NCI-H1694 (cell line): ENCODE measurements around the gene YIPF2.
A peak's percentile ranks its signal among the peaks of the same experiment; 100 is the strongest.
"Not testable (repeated sequence)": the region's sequence is repeated elsewhere in the genome, so short reads cannot be mapped to it uniquely, and the experiment has no call there.

Source experiments
- DNase-seq: peaks from one replicate; lab custom pipeline; 2025; lab: John Stamatoyannopoulos, UW

The YIPF2 gene

GRCh38 chr19:10928563-10929401 lies at the start of gene YIPF2, which contains the start of gene TIMM29:
YIPF2 (minus strand) TSS chr19:10928639; CDS start chr19:10928410, 229 bp downstream.
TIMM29 (plus strand) TSS chr19:10928811; CDS start chr19:10928823, 12 bp downstream.
- peak; percentile 88 for DNase-seq

DNA sequence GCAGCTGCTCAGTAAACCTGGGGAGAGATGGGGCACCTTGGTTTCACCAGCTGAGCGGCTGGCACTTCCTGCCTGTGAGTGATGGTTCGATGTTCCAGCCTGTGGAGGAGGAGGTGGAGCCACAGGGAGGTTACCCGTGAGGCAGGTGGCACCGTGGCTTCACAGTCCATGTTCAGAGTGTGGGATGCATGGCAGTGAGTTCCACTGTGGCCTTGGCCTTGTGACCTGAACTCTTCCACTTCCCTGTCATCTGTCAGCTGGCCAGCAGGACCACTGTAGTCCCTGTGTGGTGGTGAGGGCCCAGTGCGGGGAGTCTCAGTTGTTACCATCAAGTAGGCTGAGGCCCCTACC lies 49.3 kb upstream of the YIPF2 start:
- DNase-seq: no peak

GRCh38 chr19:10976131-10976892 lies 47.9 kb upstream of the YIPF2 start:
- DNase-seq: no peak

GRCh38 chr19:10975374-10976130 lies 47.1 kb upstream of the YIPF2 start:
- no peak for DNase-seq

GRCh38 chr19:10971107-10971726 lies 42.8 kb upstream of the YIPF2 start:
- no peak for DNase-seq

- no peak for DNase-seq
Observed at GRCh38 chr19:10968527-10969135, 40.2 kb upstream of the YIPF2 start.

GRCh38 chr19:10966809-10967208 lies 38.4 kb upstream of the YIPF2 start:
- no peak for DNase-seq

DNA sequence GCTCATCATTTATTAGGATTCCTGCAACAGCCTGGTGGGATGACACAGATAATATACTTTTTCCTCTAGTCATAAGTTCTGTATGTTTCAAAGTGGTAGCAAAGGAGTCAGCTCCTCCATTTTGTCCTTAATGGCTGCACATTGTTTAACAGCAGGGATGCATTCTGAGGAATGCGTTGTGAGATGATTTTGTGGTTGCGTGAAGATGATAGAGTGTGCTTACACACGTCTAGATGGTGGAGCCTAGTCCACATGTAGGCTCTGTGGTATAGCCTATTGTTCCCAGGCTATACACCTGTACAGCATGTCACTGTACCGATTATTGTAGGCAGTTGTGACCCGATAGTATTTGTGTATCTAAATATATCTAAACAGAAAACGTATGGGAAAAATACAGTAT lies 37.0 kb upstream of the YIPF2 start:
- no peak for DNase-seq

GRCh38 chr19:10964903-10965302 lies 36.5 kb upstream of the YIPF2 start:
- DNase-seq: no peak

GRCh38 chr19:10963865-10964264 lies 35.4 kb upstream of the YIPF2 start:
- no peak for DNase-seq

GRCh38 chr19:10962863-10963262 lies 34.4 kb upstream of the YIPF2 start:
- DNase-seq: no peak

- no peak for DNase-seq
Observed at GRCh38 chr19:10961073-10961860, 32.8 kb upstream of the YIPF2 start.

- peak; percentile 78 for DNase-seq
Observed at GRCh38 chr19:10960314-10961072, 32.1 kb upstream of the YIPF2 start, which contains the start of gene SMARCA4. SMARCA4 (plus strand) TSS chr19:10961030; CDS start chr19:10984152, 23,122 bp downstream.

GRCh38 chr19:10959277-10959968 lies 31.0 kb upstream of the YIPF2 start:
- not testable (repeated sequence) for DNase-seq

GRCh38 chr19:10952809-10953208 lies 24.4 kb upstream of the YIPF2 start:
- DNase-seq: no peak

DNA sequence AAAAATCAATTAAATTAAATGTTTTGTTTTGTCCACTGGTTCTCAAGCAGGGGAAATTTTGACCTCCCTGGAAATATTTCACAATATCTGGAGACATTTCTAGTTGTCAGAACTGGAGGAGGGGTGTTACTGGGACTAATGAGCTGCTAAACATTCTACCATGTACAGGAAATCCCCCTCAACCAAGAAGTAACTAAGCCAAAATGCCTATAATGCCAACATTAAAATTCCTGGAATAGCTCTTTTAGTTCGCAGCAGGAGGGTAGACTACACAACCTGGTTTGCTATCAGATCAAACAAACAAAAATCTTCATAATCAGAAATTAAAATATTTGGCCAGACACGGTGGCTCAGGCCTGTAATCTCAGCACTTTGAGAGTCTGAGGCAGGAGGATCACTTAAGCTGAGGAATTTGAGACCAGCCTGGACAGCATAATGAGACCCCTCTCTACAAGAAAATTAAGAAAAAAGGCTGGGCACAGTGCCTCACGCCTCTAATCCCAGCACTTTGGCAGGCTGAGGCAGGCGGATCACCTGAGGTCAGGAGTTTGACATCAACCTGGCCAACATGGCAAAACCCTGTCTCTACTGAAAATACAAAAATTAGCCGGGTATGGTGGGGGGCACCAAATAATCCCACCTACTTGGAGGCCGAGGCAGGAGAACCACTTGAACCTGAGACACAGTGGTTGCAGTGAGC lies 18.7 kb upstream of the YIPF2 start:
- no peak for DNase-seq

- DNase-seq: no peak
Observed at GRCh38 chr19:10945264-10945663, 16.8 kb upstream of the YIPF2 start.

- not testable (repeated sequence) for DNase-seq
Observed at GRCh38 chr19:10943412-10943811, 15.0 kb upstream of the YIPF2 start.

DNA sequence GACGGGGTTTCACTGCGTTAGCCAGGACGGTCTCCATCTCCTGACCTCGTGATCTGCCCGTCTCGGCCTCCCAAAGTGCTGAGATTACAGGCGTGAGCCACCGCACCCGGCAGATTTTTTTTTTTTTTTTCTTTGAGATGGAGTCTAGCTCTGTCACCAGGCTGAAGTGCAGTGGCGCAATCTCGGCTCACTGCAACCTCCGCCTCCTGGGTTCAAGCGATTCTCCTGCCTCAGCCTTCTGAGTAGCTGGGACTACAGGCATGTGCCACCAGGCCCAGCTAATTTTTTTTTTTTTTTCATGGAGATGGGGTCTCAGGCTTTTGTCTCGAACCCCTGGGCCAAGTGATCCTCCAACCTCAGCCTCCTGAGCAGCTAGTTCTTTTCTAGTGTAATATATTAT lies 13.2 kb upstream of the YIPF2 start:
- not testable (repeated sequence) for DNase-seq
